Type B pancreatic cell (in vitro differentiated cells): Measurements from ENCODE around the gene TGFBRAP1. TPM values are rescaled to one million over a fixed set of nuclear protein-coding genes. Genes with fewer than 3 reads are reported as not detected.

ENCODE experiments used
- DNase-seq: peaks from one replicate; pipeline ENCODE4 v3.0.0; 2021; ENCODE audit warnings: mixed read lengths; ENCODE audit not compliant: unreplicated experiment; ENCODE audit errors: extremely low spot score
- H3K27ac Mint-ChIP-seq: 2 replicates; pipeline ENCODE4 v1.8.0; 2021; ENCODE audit warnings: mild to moderate bottlenecking, mixed read lengths
- H3K27me3 Mint-ChIP-seq: 2 replicates; pipeline ENCODE4 v1.8.0; 2021; ENCODE audit warnings: mixed read lengths
- H3K36me3 Mint-ChIP-seq: 2 replicates; pipeline ENCODE4 v1.8.0; 2021; ENCODE audit warnings: mixed read lengths
- H3K4me1 Mint-ChIP-seq: one replicate; pipeline ENCODE4 v1.8.0; 2021; ENCODE audit warnings: mixed read lengths; ENCODE audit not compliant: unreplicated experiment
- H3K4me3 Mint-ChIP-seq: 2 replicates; pipeline ENCODE4 v1.8.0; 2021; ENCODE audit warnings: mild to moderate bottlenecking, mixed read lengths
- H3K9me3 Mint-ChIP-seq: 2 replicates; pipeline ENCODE4 v1.8.0; 2021; ENCODE audit warnings: mixed read lengths
- CTCF ChIP-seq: fragments of 200-600 bp; sonication (generic); conservative IDR thresholded peaks from 2 replicates; pipeline ENCODE4 v1.5.0; 2021; ENCODE audit warnings: antibody characterized with exemption, mild to moderate bottlenecking
- total RNA-seq: library from RNA; stranded (reverse); gene quantifications from 2 replicates; pipeline ENCODE4 v1.2.1, GENCODE V29; 2021; ENCODE audit warnings: low replicate concordance

TGFBRAP1 gene
- total RNA-seq, 1 donor from 2014 or later: 17.5 TPM

GRCh38 chr2:105258835-105259350, 70.6 kb downstream of the TGFBRAP1 start:
- Mint-ChIP-seq H3K27ac (no peak overlapping the region), H3K4me1 (peaks cover 10% of the 10 kb centered on the region), H3K4me3 (no peak overlapping the region), H3K36me3 (peaks cover 2% of the 10 kb centered on the region), H3K9me3 (no peaks in the 10 kb centered on the region), H3K27me3 (no peaks in the 10 kb centered on the region)
- no peak for DNase-seq
- no peak for TF ChIP-seq CTCF

DNA sequence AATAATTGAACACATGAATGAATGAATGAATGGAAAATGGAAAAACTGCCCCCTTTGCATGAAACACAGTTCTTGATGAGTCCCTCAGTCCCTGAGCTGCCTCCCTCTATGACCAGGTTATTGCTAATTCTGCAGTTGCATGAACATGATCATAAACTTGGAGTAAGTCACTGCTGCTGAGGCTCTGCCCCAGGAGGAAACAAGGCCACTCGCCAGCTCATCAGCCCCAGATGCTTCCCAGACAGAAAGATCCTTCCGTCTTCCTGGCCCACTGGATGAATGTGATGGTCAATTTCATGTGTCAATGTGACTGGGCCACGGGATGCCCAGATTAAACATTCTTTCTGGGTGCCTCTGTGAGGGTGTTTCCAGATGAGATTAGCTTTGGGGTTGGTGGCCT, 71.6 kb downstream of the TGFBRAP1 start:
- Mint-ChIP-seq H3K27me3 (no peaks in the 10 kb centered on the region), H3K9me3 (no peaks in the 10 kb centered on the region), H3K4me3 (no peak overlapping the region), H3K36me3 (no peaks in the 10 kb centered on the region), H3K27ac (no peak overlapping the region), H3K4me1 (peaks cover 10% of the 10 kb centered on the region)
- TF ChIP-seq CTCF: no peak
- DNase-seq: no peak

GRCh38 chr2:105256431-105257047, 73.0 kb downstream of the TGFBRAP1 start:
- H3K4me1 Mint-ChIP-seq: peaks cover 10% of the 10 kb centered on the region
- H3K9me3 Mint-ChIP-seq: no peaks in the 10 kb centered on the region
- H3K27me3 Mint-ChIP-seq: no peaks in the 10 kb centered on the region
- H3K27ac Mint-ChIP-seq: no peak overlapping the region
- no peak overlapping the region for H3K4me3 Mint-ChIP-seq
- no peak for DNase-seq
- TF ChIP-seq CTCF: no peak
- no peaks in the 10 kb centered on the region for H3K36me3 Mint-ChIP-seq

GRCh38 chr2:105255979-105256378, 73.6 kb downstream of the TGFBRAP1 start:
- Mint-ChIP-seq H3K36me3 (no peaks in the 10 kb centered on the region), H3K27ac (no peak overlapping the region), H3K27me3 (no peaks in the 10 kb centered on the region), H3K4me1 (peaks cover 6% of the 10 kb centered on the region), H3K4me3 (no peak overlapping the region), H3K9me3 (no peaks in the 10 kb centered on the region)
- DNase-seq: no peak
- no peak for TF ChIP-seq CTCF

DNA sequence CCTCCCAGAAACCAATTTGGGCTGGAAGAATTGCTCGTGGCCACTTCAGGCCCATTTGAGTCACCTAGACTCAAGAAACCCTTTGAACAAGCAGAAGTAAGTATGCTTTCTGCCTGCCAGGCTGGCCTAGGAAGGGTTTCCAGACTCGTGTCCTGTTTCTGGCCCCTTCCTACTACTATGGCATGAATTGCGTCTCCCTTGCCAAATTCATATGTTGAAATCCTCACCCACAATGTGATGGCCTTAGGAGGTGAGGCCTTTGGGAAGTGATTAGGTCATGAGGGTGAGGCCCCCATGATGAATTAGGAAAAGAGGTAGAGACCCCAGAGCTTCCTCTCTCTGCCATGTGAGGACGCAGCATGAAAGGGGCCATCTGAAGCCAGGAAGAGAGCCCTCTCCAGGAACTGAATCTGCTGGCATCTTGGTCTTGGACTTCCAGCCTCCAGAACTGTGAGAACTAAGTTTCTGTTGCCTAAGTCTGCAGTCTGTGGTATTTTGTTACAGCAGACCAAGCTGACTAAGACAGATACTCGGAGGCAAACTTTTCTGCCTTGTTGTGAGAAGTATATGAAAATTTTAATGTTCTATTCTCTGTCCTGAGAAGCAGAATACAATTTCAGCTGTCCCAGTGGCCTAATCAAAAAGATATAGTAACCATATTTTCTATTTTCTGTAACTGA, 74.9 kb downstream of the TGFBRAP1 start:
- TF ChIP-seq CTCF: no peak
- Mint-ChIP-seq H3K4me1 (peaks cover 4% of the 10 kb centered on the region), H3K9me3 (no peaks in the 10 kb centered on the region), H3K27me3 (no peaks in the 10 kb centered on the region), H3K27ac (no peak overlapping the region), H3K4me3 (no peak overlapping the region), H3K36me3 (no peaks in the 10 kb centered on the region)
- DNase-seq: no peak
